ENCODE measurements around the gene MZT2B. TPM values are rescaled to one million over a fixed set of nuclear protein-coding genes. Genes with fewer than 3 reads are reported as not detected.
"Not testable (repeated sequence)": the region's sequence is repeated elsewhere in the genome, so short reads cannot be mapped to it uniquely, and the experiment has no call there.

Gene MZT2B
- total and polyA plus RNA-seq, 2 experiments from 2014 or later = 126 to 346 TPM

DNA sequence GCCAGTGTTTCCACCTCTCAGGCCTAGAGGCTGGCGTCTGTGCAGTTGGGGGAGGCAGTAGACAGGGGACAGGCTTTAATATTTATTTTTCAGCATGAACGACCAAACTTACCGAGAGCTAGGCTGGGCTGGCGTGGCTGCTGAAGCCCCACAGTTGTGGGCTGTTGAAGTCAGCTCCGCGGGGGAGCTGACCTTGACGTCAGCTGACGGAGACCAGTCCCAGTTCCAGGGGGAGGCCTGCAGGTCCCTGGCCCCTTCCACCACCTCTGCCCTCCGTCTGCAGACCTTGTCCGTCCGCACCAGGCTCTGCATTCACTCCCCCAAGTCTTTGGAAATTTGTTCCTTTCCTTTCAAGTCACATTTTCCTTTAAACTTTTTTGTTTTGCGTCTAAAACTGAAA lies 49.6 kb downstream of the MZT2B start:
- Histone ChIP-seq H3K27me3 (replicated peaks; ENCODE audit: insufficient read depth) (no peaks in the 10 kb centered on the region), H3K79me2 (ENCODE audit: insufficient read depth) (no peaks in the 10 kb centered on the region), H3K27ac (no peak overlapping the region), H3K36me3 (ENCODE audit: low read depth) (no peaks in the 10 kb centered on the region), H3K4me2 (ENCODE audit: unreplicated experiment) (no peak overlapping the region), H2AFZ (no peak overlapping the region), H4K20me1 (ENCODE audit: insufficient read depth) (no peaks in the 10 kb centered on the region), H3K9ac (no peak overlapping the region), H3K4me3 (no peak overlapping the region), H3K4me1 (ENCODE audit: insufficient read depth) (no peaks in the 10 kb centered on the region), H3K9me2 (ENCODE audit: insufficient read depth) (no peaks in the 10 kb centered on the region), H3F3A (ENCODE audit: insufficient read depth) (no peaks in the 10 kb centered on the region), H3K9me3 (ENCODE audit: low read depth) (no peaks in the 10 kb centered on the region)
- in situ Hi-C loops (cut with MboI) = no loop called here
- no peak for DNase-seq
- no peak for TF ChIP-seq EZH2 (IDR thresholded peaks at IDR 0.05; ENCODE audit: insufficient read depth, poor library complexity, severe bottlenecking)
- no peak for TF ChIP-seq EZH2phosphoT487 (IDR thresholded peaks at IDR 0.05; ENCODE audit: insufficient read depth, low read depth)
- 51 to 60% methylated on average over 9 to 12 of the region's 12 CpGs for WGBS, 2 experiments (ENCODE audit: low coverage in 1 of 2, low lambda C conversion rate in 2 of 2, missing lambda C conversion rate in 2 of 2)

DNA sequence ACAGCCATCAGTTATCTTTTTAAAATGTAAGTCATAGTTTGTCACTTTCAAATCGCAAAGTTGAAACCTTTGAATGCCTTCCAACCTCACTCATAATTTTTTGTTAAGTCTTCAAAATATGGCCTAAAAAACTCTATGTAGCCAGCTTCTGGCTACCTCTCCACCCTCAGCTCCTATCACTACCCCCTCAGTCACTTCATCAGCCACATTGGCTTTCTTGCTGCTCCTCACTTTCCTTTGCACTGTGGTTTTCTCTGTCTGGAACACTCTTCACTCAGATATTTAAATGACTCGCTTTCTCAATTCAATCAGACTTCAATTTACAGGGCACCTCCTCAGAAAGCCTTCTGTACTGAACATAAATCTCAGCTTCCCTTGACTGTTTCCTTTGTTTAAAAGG lies 51.0 kb downstream of the MZT2B start:
- H3K36me3 ChIP-seq (ENCODE audit: low read depth); H3K9me3 ChIP-seq (ENCODE audit: low read depth); H2AFZ ChIP-seq; H3K4me2 ChIP-seq (ENCODE audit: unreplicated experiment); DNase-seq; H3K27me3 ChIP-seq (replicated peaks; ENCODE audit: insufficient read depth); H3K9ac ChIP-seq; H3K79me2 ChIP-seq (ENCODE audit: insufficient read depth); in situ Hi-C loops (cut with MboI); H3K27ac ChIP-seq; H4K20me1 ChIP-seq (ENCODE audit: insufficient read depth); H3K9me2 ChIP-seq (ENCODE audit: insufficient read depth); H3F3A ChIP-seq (ENCODE audit: insufficient read depth); H3K4me1 ChIP-seq (ENCODE audit: insufficient read depth); H3K4me3 ChIP-seq: not testable (repeated sequence)
- WGBS, 2 experiments (ENCODE audit: low coverage in 1 of 2, low lambda C conversion rate in 2 of 2, missing lambda C conversion rate in 2 of 2) = 50 to 64% methylated on average over 2 of the region's 2 CpGs

DNA sequence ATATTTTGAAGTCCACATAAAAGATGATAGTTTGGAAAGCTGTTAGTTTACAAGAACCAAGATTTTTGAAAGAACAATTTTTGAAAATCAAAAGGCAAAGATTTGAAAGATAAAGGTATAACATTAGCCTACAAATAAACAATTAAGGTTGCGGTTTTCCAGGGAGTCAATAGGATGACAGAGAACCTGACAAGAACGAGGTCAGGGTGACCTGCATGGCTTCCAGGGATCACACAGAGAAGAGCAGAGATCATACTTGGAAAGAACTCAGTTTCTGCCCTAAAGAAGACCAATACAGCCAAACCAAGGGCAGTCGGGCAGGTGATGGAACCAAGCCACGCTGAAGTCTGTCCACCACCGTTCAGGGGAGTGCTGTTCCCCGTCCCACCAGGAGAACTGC lies 57.5 kb downstream of the MZT2B start:
- H3K4me1 ChIP-seq (ENCODE audit: insufficient read depth); H3F3A ChIP-seq (ENCODE audit: insufficient read depth); H3K9ac ChIP-seq; H3K27me3 ChIP-seq (replicated peaks; ENCODE audit: insufficient read depth); in situ Hi-C loops (cut with MboI); H4K20me1 ChIP-seq (ENCODE audit: insufficient read depth); H3K36me3 ChIP-seq (ENCODE audit: low read depth); H2AFZ ChIP-seq; H3K79me2 ChIP-seq (ENCODE audit: insufficient read depth); H3K9me3 ChIP-seq (ENCODE audit: low read depth); H3K4me2 ChIP-seq (ENCODE audit: unreplicated experiment); H3K9me2 ChIP-seq (ENCODE audit: insufficient read depth); H3K27ac ChIP-seq; DNase-seq; H3K4me3 ChIP-seq: not testable (repeated sequence)
- WGBS, 2 experiments (ENCODE audit: low coverage in 1 of 2, low lambda C conversion rate in 2 of 2, missing lambda C conversion rate in 2 of 2) = 51 to 54% methylated on average over 6 of the region's 6 CpGs

Other genes starting within 250 kb of the MZT2B start
- not detected in 2 replicates for gene RAB6C, start 202.6 kb upstream of the MZT2B start, total RNA-seq (2014; rRNA removed; shearing (Covaris generic))
- gene RAB6C, start 202.6 kb upstream of the MZT2B start, polyA plus RNA-seq (2016; fragmentation: Nextera tagmentation; extraction: Ambion mirVana) = not detected in 2 replicates
- not detected in 2 replicates for gene POTEF, start 53.0 kb upstream of the MZT2B start, total RNA-seq (2014; rRNA removed; shearing (Covaris generic))
- gene POTEF, start 53.0 kb upstream of the MZT2B start, polyA plus RNA-seq (2016; fragmentation: Nextera tagmentation; extraction: Ambion mirVana) = not detected in 2 replicates
- gene CCDC74B, start 37.1 kb upstream of the MZT2B start, total RNA-seq (2014; rRNA removed; shearing (Covaris generic)) = 3.8 and 10.9 TPM in 2 replicates
- 8.0 and 10.8 TPM in 2 replicates for gene CCDC74B, start 37.1 kb upstream of the MZT2B start, polyA plus RNA-seq (2016; fragmentation: Nextera tagmentation; extraction: Ambion mirVana)
- 20.2 and 23.8 TPM in 2 replicates for gene SMPD4, start 660 bp upstream of the MZT2B start, total RNA-seq (2014; rRNA removed; shearing (Covaris generic))
- 37.1 and 37.4 TPM in 2 replicates for gene SMPD4, start 660 bp upstream of the MZT2B start, polyA plus RNA-seq (2016; fragmentation: Nextera tagmentation; extraction: Ambion mirVana)
- gene TUBA3E, start 16.2 kb downstream of the MZT2B start, total RNA-seq (2014; rRNA removed; shearing (Covaris generic)) = not detected in 2 replicates
- gene TUBA3E, start 16.2 kb downstream of the MZT2B start, polyA plus RNA-seq (2016; fragmentation: Nextera tagmentation; extraction: Ambion mirVana) = not detected in 2 replicates
- 109 and 110 TPM in 2 replicates for gene IMP4, start 160.6 kb downstream of the MZT2B start, total RNA-seq (2014; rRNA removed; shearing (Covaris generic))
- gene IMP4, start 160.6 kb downstream of the MZT2B start, polyA plus RNA-seq (2016; fragmentation: Nextera tagmentation; extraction: Ambion mirVana) = 79.1 and 90.4 TPM in 2 replicates
- gene PTPN18, start 173.8 kb downstream of the MZT2B start, total RNA-seq (2014; rRNA removed; shearing (Covaris generic)) = 17.5 and 24.3 TPM in 2 replicates
- 19.1 and 19.2 TPM in 2 replicates for gene PTPN18, start 173.8 kb downstream of the MZT2B start, polyA plus RNA-seq (2016; fragmentation: Nextera tagmentation; extraction: Ambion mirVana)

All from GM23248 (cell line).